K562 (cell line): Measurements from ENCODE around the gene MAZ. TPM values are rescaled to one million over a fixed set of nuclear protein-coding genes. Genes with fewer than 3 reads are reported as not detected.

Experiments
- CREB1 ChIP-seq, 2 experiments: sonication (generic) in 1 of 2; formaldehyde crosslinking in 1 of 2; IDR thresholded peaks; 2 replicates each; pipeline versions ENCODE4 v1.6.1 to v1.8.0; 2012 to 2022; ENCODE audit warnings: inconsistent platforms in 1 of 2, mild to moderate bottlenecking in 1 of 2, missing genetic modification reagents in 1 of 2, moderate library complexity in 1 of 2
- FOXK2 ChIP-seq, 2 experiments: fragments of 450-650 bp; IDR thresholded peaks in 1 of 2; conservative IDR thresholded peaks in 1 of 2; 2 replicates each; pipeline ENCODE4 v1.6.1; 2016; ENCODE audit warnings: low read depth in 2 of 2, mild to moderate bottlenecking in 1 of 2
- KDM5B ChIP-seq: fragments of 200-600 bp; sonication (generic); IDR thresholded peaks from 2 replicates; pipeline ENCODE4 v1.6.1; 2012; ENCODE audit warnings: low read depth, mild to moderate bottlenecking, moderate library complexity, low read length, control low read depth, inconsistent platforms; ENCODE audit not compliant: insufficient replicate concordance
- NCOR1 ChIP-seq: fragments of 450-650 bp; IDR thresholded peaks from 2 replicates; pipeline ENCODE4 v1.6.1; 2016; ENCODE audit warnings: mild to moderate bottlenecking, moderate library complexity
- NR2F6 ChIP-seq: fragments of 450-650 bp; formaldehyde crosslinking; IDR thresholded peaks from 2 replicates; pipeline ENCODE4 v1.4.0; 2020; ENCODE audit warnings: mild to moderate bottlenecking
- PHB ChIP-seq: fragments of 250-450 bp; sonication (Bioruptor Pico); IDR thresholded peaks from 2 replicates; pipeline ENCODE4 v1.5.0; 2021
- PYGO2 ChIP-seq: fragments of 450-650 bp; IDR thresholded peaks from 2 replicates; pipeline ENCODE4 v1.6.1; 2016; ENCODE audit warnings: mild to moderate bottlenecking, missing genetic modification characterization, moderate library complexity, missing compliant biosample characterization
- SRSF9 ChIP-seq: fragments of 200-400 bp; formaldehyde crosslinking; IDR thresholded peaks from 2 replicates; pipeline ENCODE4 v1.6.1; 2017; ENCODE audit warnings: low read depth, low read length, borderline replicate concordance
- ZNF165 ChIP-seq: fragments of 250-450 bp; sonication (Bioruptor Pico); IDR thresholded peaks from 2 replicates; pipeline ENCODE4 v1.4.0; 2020; ENCODE audit warnings: borderline replicate concordance
- ZNF239 ChIP-seq: fragments of 250-450 bp; sonication (Bioruptor Pico); IDR thresholded peaks from 2 replicates; pipeline ENCODE4 v1.4.0; 2020; ENCODE audit warnings: mild to moderate bottlenecking
- ZNF583 ChIP-seq: fragments of 250-450 bp; sonication (Bioruptor Pico); IDR thresholded peaks from 2 replicates; pipeline ENCODE4 v1.4.0; 2020
- polyA plus RNA-seq, 8 experiments: library from polyadenylated mRNA; depleted of rRNA in 4 of 8; stranded (reverse) in 5 of 8; unstranded in 3 of 8; fragments of >200 nt; fragmentation: Nextera tagmentation in 2 of 8; fragmentation: Illumina TruSeq in 1 of 8; extraction: Ambion mirVana in 2 of 8; extraction: Trizol in 1 of 8; gene quantifications; 2 replicates each; pipeline versions ENCODE4 v1.2.1 to v1.2.3, GENCODE V29; 2011 to 2014; ENCODE audit warnings: inconsistent platforms in 1 of 8, missing spikeins in 1 of 8
- total RNA-seq, 7 experiments: library from RNA; depleted of rRNA in 6 of 7; stranded (reverse); fragments of >200 nt in 6 of 7; fragmentation: Illumina TruSeq in 2 of 7; extraction: Trizol in 2 of 7; gene quantifications; 2 replicates each; pipeline versions ENCODE4 v1.2.1 to v1.2.3, GENCODE V29; 2011 to 2021; ENCODE audit warnings: low replicate concordance in 1 of 7
- TF ChIP-seq, protein P1 (sequence below), 2 experiments: fragments of 450-650 bp in 1 of 2; sonication (generic) in 1 of 2; formaldehyde crosslinking; conservative IDR thresholded peaks; 2 replicates each; pipeline versions ENCODE4 v1.4.0 to v1.8.1; 2020 to 2022; ENCODE audit warnings: mild to moderate bottlenecking in 1 of 2, missing genetic modification reagents in 1 of 2

Gene MAZ
- total and polyA plus RNA-seq, 9 of the 15 experiments (the other 6 are each of a cell fraction or from before 2014, with no cell fraction given) = 45.4 to 532 (median 250) TPM

DNA sequence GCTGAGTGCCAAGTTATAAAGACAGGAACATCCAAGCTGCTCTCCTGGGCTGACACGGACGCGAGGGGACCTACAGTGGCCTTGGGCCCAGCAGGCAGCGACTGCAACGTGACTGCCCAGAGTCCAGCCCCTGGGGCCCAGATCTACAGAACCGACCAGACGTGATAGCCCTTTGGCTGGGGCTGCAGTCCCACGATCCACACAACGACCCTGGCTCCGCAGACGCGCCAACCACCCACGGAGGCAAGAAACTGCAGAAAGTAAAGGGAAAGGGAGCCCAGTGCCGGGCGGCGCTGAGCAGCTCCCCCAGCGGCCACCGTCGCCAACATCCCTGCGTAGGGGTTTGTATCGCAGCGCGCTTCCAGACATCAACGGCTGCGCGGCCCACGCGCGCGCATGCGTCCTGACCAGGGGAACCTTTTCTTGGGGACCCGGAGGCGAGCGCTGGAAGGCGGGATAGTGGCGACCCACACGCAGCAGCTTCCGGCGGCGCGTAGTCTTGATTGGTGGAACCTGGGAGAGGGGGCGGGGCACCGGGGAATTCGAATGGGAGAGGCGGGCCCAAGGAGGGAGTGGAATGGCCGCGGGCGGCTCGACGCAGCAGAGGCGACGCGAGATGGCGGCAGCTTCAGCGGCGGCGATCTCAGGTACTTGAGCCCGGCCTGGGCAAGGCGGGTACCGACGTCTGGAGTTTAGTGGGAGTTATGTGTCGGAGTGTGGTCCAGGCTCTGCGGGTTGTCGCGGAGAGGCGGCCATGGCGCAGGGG, 16.0 kb upstream of the MAZ start, which contains the start of gene KIF22 (continued):
- TF ChIP-seq PYGO2 (tag) (no peak), KDM5B (peak; percentile 95), ZNF583 (CRISPR knock-in tag) (0 out of 2 replicates have a peak, but pooled peaks have one; percentile 30), NR2F6 (CRISPR knock-in tag) (0 out of 2 replicates have a peak, but pooled peaks have one; percentile 31), SRSF9 (no peak), PHB (no peak), CREB1 (IDR thresholded peaks at IDR 0.05) (peak; percentile 57; the same call in 1 of the 2 replicates), CREB1 (CRISPR knock-in tag; IDR thresholded peaks at IDR 0.05) (peak; percentile 83), FOXK2 (conservative IDR thresholded peaks at IDR 0.05 in 1 of 2, IDR thresholded peaks at IDR 0.05 in 1 of 2; ENCODE audit: low read depth in 2 of 2) (peak; percentile 67 to 85; a peak in 3 of 4 replicates), ZNF239 (peak; percentile 12), NCOR1 (peak; percentile 69), ZNF165 (CRISPR knock-in tag) (peak; percentile 81)
- TF ChIP-seq, protein P1, sequence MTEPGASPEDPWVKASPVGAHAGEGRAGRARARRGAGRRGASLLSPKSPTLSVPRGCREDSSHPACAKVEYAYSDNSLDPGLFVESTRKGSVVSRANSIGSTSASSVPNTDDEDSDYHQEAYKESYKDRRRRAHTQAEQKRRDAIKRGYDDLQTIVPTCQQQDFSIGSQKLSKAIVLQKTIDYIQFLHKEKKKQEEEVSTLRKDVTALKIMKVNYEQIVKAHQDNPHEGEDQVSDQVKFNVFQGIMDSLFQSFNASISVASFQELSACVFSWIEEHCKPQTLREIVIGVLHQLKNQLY (CRISPR knock-in tag; conservative IDR thresholded peaks at IDR 0.05) = 0 out of 4 replicates have a peak, but pooled peaks of 1 of the 2 experiments have one; percentile 40
